A549 (cell line): ENCODE measurements around the gene FOXR1. TPM values are rescaled to one million over a fixed set of nuclear protein-coding genes. Genes with fewer than 3 reads are reported as not detected.
"Not testable (repeated sequence)": the region's sequence is repeated elsewhere in the genome, so short reads cannot be mapped to it uniquely, and the experiment has no call there.

Experiments
- ATAC-seq, 2 experiments: fragments of 200-7000 bp in 1 of 2; fragments of >200 bp in 1 of 2; cut with Nextera tagmentation in 1 of 2; cut with Tn5 transposase in 1 of 2; 3 replicates each; pipeline versions ENCODE4 v1.8.0 to v1.9.1; 2018 to 2020; ENCODE audit warnings: mild to moderate bottlenecking in 1 of 2, moderate library complexity in 1 of 2
- CTCF ChIA-PET: fragments of 300-600 bp; sonication (Branson Sonifier 250); formaldehyde crosslinking; extraction: SDS; loops from one replicate; lab custom pipeline; 2021; ENCODE audit warnings: antibody characterized with exemption, inconsistent platforms; lab: Yijun Ruan, JAX
- POLR2A ChIA-PET: fragments of 350-600 bp; formaldehyde crosslinking; extraction: SDS; loops from one replicate; lab custom pipeline; 2021; ENCODE audit warnings: antibody characterized with exemption, inconsistent platforms; lab: Yijun Ruan, JAX
- DNase-seq, 2 experiments: peaks; one replicate each; pipeline versions ENCODE4 v3.0.0 to v3.0.0-alpha.2; 2011 to 2016; ENCODE audit warnings: low read depth in 1 of 2, low spot score in 1 of 2
- FAIRE-seq: peaks from 2 replicates; lab custom pipeline; 2011; peaks lifted over from hg19 to GRCh38; lab: Jason Lieb, UNC
- H3K27ac ChIP-seq, 2 experiments: fragments of >200 bp; sonication (Bioruptor Twin); formaldehyde crosslinking; 3 replicates each; pipeline ENCODE4 v1.5.1; 2016 to 2017
- H3K4me1 ChIP-seq: fragments of >200 bp; sonication (Bioruptor Twin); formaldehyde crosslinking; 3 replicates; pipeline ENCODE4 v1.6.1; 2016
- H3K4me2 ChIP-seq: fragments of >200 bp; sonication (Bioruptor Twin); formaldehyde crosslinking; 3 replicates; pipeline ENCODE4 v1.6.1; 2016
- H3K4me3 ChIP-seq: fragments of >200 bp; sonication (Bioruptor Twin); formaldehyde crosslinking; 3 replicates; pipeline ENCODE4 v1.5.1; 2016
- H3K9me3 ChIP-seq: fragments of >200 bp; sonication (Bioruptor Twin); formaldehyde crosslinking; 3 replicates; pipeline ENCODE4 v1.6.1; 2016
- CEBPB ChIP-seq, 2 experiments: fragments of >200 bp in 1 of 2; sonication (Bioruptor Twin) in 1 of 2; formaldehyde crosslinking in 1 of 2; IDR thresholded peaks; 2 replicates each; pipeline ENCODE4 v1.6.1; 2012 to 2016
- CHD4 ChIP-seq: fragments of 200-600 bp; sonication (generic); IDR thresholded peaks from 2 replicates; pipeline ENCODE4 v1.6.1; 2016; ENCODE audit warnings: antibody characterized with exemption, mild to moderate bottlenecking, borderline replicate concordance
- EHF ChIP-seq: fragments of 250-450 bp; sonication (Bioruptor Pico); IDR thresholded peaks from 2 replicates; pipeline ENCODE4 v1.5.0; 2020; ENCODE audit warnings: mild to moderate bottlenecking
- EHMT2 ChIP-seq: fragments of 200-600 bp; sonication (generic); IDR thresholded peaks from 2 replicates; pipeline ENCODE4 v1.6.1; 2016; ENCODE audit warnings: antibody characterized with exemption, low read depth, mild to moderate bottlenecking, moderate library complexity
- GATA3 ChIP-seq: IDR thresholded peaks from 2 replicates; pipeline ENCODE4 v1.6.1; 2012; ENCODE audit warnings: borderline replicate concordance
- HEYL ChIP-seq: fragments of 250-450 bp; sonication (Bioruptor Pico); IDR thresholded peaks from 2 replicates; pipeline ENCODE4 v1.8.0; 2021; ENCODE audit warnings: mild to moderate bottlenecking, moderate library complexity
- HOXA7 ChIP-seq: fragments of 250-450 bp; sonication (Bioruptor Pico); IDR thresholded peaks from 2 replicates; pipeline ENCODE4 v1.5.0; 2020; ENCODE audit warnings: mild to moderate bottlenecking, moderate library complexity
- HOXB5 ChIP-seq: fragments of 250-450 bp; sonication (Bioruptor Pico); IDR thresholded peaks from 2 replicates; pipeline ENCODE4 v1.5.0; 2020; ENCODE audit warnings: mild to moderate bottlenecking, moderate library complexity
- JUN ChIP-seq, 2 experiments: fragments of >200 bp; sonication (Bioruptor Twin); formaldehyde crosslinking; IDR thresholded peaks; 2 replicates in 1 of 2; 3 replicates in 1 of 2; pipeline ENCODE4 v1.6.1; 2016 to 2017
- KDM1A ChIP-seq: fragments of 200-600 bp; sonication (generic); IDR thresholded peaks from 2 replicates; pipeline ENCODE4 v1.6.1; 2016; ENCODE audit warnings: low read depth, mild to moderate bottlenecking
- KDM5A ChIP-seq: fragments of 200-600 bp; sonication (generic); IDR thresholded peaks from 2 replicates; pipeline ENCODE4 v1.6.1; 2016; ENCODE audit warnings: antibody characterized with exemption, mild to moderate bottlenecking
- MYC ChIP-seq: IDR thresholded peaks from 2 replicates; pipeline ENCODE4 v1.6.1; 2012; ENCODE audit warnings: mild to moderate bottlenecking, inconsistent platforms, low read length, improper control_type of control experiment, borderline replicate concordance
- NPAS2 ChIP-seq: fragments of 250-450 bp; sonication (Bioruptor Pico); IDR thresholded peaks from 2 replicates; pipeline ENCODE4 v1.8.0; 2022; ENCODE audit warnings: mild to moderate bottlenecking, moderate library complexity, borderline replicate concordance
- RAD21 ChIP-seq, 2 experiments: fragments of >200 bp in 1 of 2; sonication (Bioruptor Twin) in 1 of 2; formaldehyde crosslinking in 1 of 2; IDR thresholded peaks in 1 of 2; conservative IDR thresholded peaks in 1 of 2; 2 replicates in 1 of 2; 3 replicates in 1 of 2; pipeline ENCODE4 v1.6.1; 2012 to 2018; ENCODE audit warnings: inconsistent platforms in 1 of 2
- RCOR1 ChIP-seq: fragments of 150-350 bp; IDR thresholded peaks from 2 replicates; pipeline ENCODE4 v1.6.1; 2014; ENCODE audit warnings: antibody characterized with exemption, low read length, low read depth
- SMC3 ChIP-seq: fragments of >200 bp; sonication (Bioruptor Twin); formaldehyde crosslinking; IDR thresholded peaks from 3 replicates; pipeline ENCODE4 v1.6.1; 2018; ENCODE audit warnings: inconsistent platforms
- SREBF2 ChIP-seq: fragments of 450-650 bp; IDR thresholded peaks from 2 replicates; pipeline ENCODE4 v1.6.1; 2014; ENCODE audit warnings: mild to moderate bottlenecking, moderate library complexity
- TP53 ChIP-seq: fragments of 250-450 bp; sonication (Bioruptor Pico); IDR thresholded peaks from 2 replicates; pipeline ENCODE4 v1.5.0; 2021; ENCODE audit warnings: mild to moderate bottlenecking, moderate library complexity
- ZFP36 ChIP-seq: fragments of 450-650 bp; IDR thresholded peaks from 2 replicates; pipeline ENCODE4 v1.6.1; 2014; ENCODE audit warnings: borderline replicate concordance; ENCODE audit not compliant: partially characterized antibody
- WGBS: methylation state at CpG from one replicate; pipeline ENCODE4 v1.1.6; 2017; ENCODE audit errors: missing lambda C conversion rate; 5-methylcytosine and 5-hydroxymethylcytosine counted together
- polyA plus RNA-seq, 4 experiments: library from polyadenylated mRNA; depleted of rRNA in 3 of 4; stranded (reverse); fragments of >200 nt; fragmentation: RNase III in 1 of 4; extraction: RNeasy Plus Mini Kit Qiagen cat#74134 plus additional on column Dnase treatment in 1 of 4; gene quantifications; 2 replicates in 3 of 4; 3 replicates in 1 of 4; pipeline ENCODE4 v1.2.3, GENCODE V29; 2011 to 2017
- TF ChIP-seq, protein P1 (sequence below): fragments of >200 bp; sonication (Bioruptor Twin); formaldehyde crosslinking; IDR thresholded peaks from 2 replicates; pipeline ENCODE4 v1.6.1; 2016
- TF ChIP-seq, protein P2 (sequence below): IDR thresholded peaks from 2 replicates; pipeline ENCODE4 v1.6.1; 2012
- TF ChIP-seq, protein P3 (sequence below): fragments of 250-450 bp; sonication (Bioruptor Pico); IDR thresholded peaks from 2 replicates; pipeline ENCODE4 v1.5.0; 2020; ENCODE audit warnings: low read depth, mild to moderate bottlenecking, moderate library complexity

FOXR1 gene
- polyA plus RNA-seq, 2 of the 4 experiments (the other 2 are of a cell fraction), result not detected

DNA sequence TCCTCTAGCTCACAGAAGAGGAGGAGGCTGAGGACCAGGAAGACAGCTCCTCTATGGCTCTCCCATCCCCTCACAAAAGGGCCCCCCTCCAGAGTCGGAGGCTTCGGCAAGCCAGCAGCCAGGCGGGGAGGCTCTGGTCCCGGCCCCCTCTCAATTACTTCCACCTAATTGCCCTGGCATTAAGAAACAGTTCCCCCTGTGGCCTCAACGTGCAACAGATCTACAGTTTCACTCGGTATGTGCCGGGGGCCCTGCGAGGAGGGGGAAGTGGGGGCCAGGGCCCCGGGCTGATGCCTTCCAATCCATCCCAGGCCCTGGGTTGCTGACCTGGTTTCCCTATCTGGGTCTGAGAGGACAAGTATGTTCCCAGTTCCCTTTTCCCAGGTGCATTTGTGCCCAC is 7.9 kb downstream of the FOXR1 start:
- no peak overlapping the region for H3K4me3 ChIP-seq

DNA sequence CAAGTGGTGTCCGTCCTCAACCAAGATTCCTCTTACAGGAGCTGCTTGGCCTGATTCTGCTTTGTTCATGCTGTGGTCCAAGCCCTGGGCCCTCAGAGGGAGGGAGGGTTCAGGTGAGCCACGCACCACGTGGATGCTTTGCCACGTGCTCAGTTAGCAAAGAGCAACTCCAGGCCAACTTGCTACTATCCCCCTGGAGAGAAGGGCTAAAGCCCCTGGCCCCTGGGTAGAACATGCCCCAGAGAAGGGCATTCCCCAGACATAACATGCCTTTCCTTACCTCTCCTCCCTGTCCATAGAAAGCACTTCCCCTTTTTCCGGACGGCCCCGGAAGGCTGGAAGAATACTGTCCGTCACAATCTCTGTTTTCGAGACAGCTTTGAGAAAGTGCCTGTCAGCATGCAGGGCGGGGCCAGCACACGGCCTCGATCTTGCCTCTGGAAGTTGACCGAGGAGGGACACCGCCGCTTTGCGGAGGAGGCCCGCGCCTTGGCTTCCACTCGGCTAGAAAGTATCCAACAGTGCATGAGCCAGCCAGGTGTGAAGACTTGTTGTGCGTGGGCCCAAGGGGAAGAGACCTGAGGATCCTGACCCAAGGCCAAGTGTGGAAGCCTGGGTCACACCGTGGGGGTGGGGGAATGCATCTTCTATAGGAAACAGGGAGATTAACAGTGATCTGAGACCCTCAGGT is 8.8 kb downstream of the FOXR1 start:
- Histone ChIP-seq H3K4me3 (no peak overlapping the region), H3K27ac (no peak overlapping the region), H3K9me3 (no peaks in the 10 kb centered on the region)
- 76% methylated on average over 16 of the region's 21 CpGs for WGBS
- FAIRE-seq (no peak), ATAC-seq (no peak)
- POLR2A ChIA-PET, result no interaction called here
- no peak for TF ChIP-seq EHMT2
- TF ChIP-seq, protein P1, sequence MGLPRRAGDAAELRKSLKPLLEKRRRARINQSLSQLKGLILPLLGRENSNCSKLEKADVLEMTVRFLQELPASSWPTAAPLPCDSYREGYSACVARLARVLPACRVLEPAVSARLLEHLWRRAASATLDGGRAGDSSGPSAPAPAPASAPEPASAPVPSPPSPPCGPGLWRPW, result no peak
- TF ChIP-seq HEYL (CRISPR knock-in tag), result no peak
- no peak for TF ChIP-seq KDM1A
- TF ChIP-seq NPAS2 (CRISPR knock-in tag), result no peak
- no peak for TF ChIP-seq RAD21 (conservative IDR thresholded peaks at IDR 0.05 in 1 of 2, IDR thresholded peaks at IDR 0.05 in 1 of 2)
- TF ChIP-seq, protein P2, sequence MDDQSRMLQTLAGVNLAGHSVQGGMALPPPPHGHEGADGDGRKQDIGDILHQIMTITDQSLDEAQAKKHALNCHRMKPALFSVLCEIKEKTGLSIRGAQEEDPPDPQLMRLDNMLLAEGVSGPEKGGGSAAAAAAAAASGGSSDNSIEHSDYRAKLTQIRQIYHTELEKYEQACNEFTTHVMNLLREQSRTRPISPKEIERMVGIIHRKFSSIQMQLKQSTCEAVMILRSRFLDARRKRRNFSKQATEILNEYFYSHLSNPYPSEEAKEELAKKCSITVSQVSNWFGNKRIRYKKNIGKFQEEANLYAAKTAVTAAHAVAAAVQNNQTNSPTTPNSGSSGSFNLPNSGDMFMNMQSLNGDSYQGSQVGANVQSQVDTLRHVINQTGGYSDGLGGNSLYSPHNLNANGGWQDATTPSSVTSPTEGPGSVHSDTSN, result no peak
- TF ChIP-seq ZFP36, result no peak
- no peak for TF ChIP-seq SREBF2
- TF ChIP-seq CEBPB (IDR thresholded peaks at IDR 0.05), result no peak
- no peak for TF ChIP-seq GATA3
- TF ChIP-seq KDM5A, result no peak
- no peak for TF ChIP-seq HOXA7 (CRISPR knock-in tag)
- no peak for TF ChIP-seq HOXB5 (CRISPR knock-in tag)
- no peak for TF ChIP-seq CHD4
- no peak for TF ChIP-seq TP53 (CRISPR knock-in tag)
- no peak for TF ChIP-seq RCOR1
- TF ChIP-seq MYC, result no peak
- no peak for TF ChIP-seq SMC3
- TF ChIP-seq, all 56 proteins: peak for 0
- DNase-seq, result no peak
- no peaks in the 10 kb centered on the region for H3K4me1 ChIP-seq
- no peak overlapping the region for H3K4me2 ChIP-seq
- CTCF ChIA-PET, result no interaction called here

More for the DNA sequence above, 7.9 kb downstream of the FOXR1 start:
- ATAC-seq (no peak), FAIRE-seq (no peak), DNase-seq (no peak)
- H3K4me1 ChIP-seq, result no peaks in the 10 kb centered on the region
- 57% methylated on average over 8 of the region's 9 CpGs for WGBS
- POLR2A ChIA-PET, result no interaction called here
- CTCF ChIA-PET, result no interaction called here
- H3K27ac ChIP-seq, result no peak overlapping the region
- no peaks in the 10 kb centered on the region for H3K9me3 ChIP-seq
- H3K4me2 ChIP-seq, result no peak overlapping the region
- TF ChIP-seq, protein P3, sequence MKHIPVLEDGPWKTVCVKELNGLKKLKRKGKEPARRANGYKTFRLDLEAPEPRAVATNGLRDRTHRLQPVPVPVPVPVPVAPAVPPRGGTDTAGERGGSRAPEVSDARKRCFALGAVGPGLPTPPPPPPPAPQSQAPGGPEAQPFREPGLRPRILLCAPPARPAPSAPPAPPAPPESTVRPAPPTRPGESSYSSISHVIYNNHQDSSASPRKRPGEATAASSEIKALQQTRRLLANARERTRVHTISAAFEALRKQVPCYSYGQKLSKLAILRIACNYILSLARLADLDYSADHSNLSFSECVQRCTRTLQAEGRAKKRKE, result no peak
- TF ChIP-seq HOXA7 (CRISPR knock-in tag), result no peak
- no peak for TF ChIP-seq SREBF2
- no peak for TF ChIP-seq EHF (CRISPR knock-in tag)
- no peak for TF ChIP-seq JUN (IDR thresholded peaks at IDR 0.05)
- no peak for TF ChIP-seq RCOR1
- TF ChIP-seq, all 56 proteins: peak for 0

DNA sequence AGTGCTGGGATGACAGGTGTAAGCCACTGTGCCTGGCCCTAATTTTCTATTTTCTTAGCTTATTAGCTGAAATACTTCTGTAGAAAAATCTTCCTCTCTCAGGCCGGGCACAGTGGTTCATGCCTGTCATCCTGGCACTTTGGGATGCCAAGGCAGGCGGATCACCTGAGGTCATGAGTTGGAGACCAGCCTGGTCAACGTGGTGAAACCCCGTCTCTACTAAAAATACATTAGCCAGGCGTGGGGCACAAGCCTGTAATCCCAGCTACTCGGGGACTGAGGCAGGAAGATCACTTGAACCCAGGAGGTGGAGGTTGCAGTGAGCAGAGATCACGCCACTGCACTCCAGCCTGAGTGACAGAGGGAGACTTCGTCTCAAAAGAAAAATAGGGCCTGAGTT is 12.8 kb downstream of the FOXR1 start:
- H3K4me1 ChIP-seq, DNase-seq, H3K4me2 ChIP-seq, H3K4me3 ChIP-seq, FAIRE-seq, H3K27ac ChIP-seq, H3K9me3 ChIP-seq, POLR2A ChIA-PET, ATAC-seq: not testable (repeated sequence)
- WGBS, result 72% methylated on average over 8 of the region's 8 CpGs
- CTCF ChIA-PET, result interaction anchor here (0.5 to 2.0 kb wide), 3 partner anchors 36 to 294 kb away, joined by 3 to 7 read pairs (median 5); no protein-coding TSS in a partner anchor
